Suprapubic skin (tissue), 4 donors: Measurements from ENCODE around the gene KLF7. TPM values are rescaled to one million over a fixed set of nuclear protein-coding genes. Genes with fewer than 3 reads are reported as not detected.

Source experiments
- DNase-seq, 2 donors: peaks; one replicate each; pipeline ENCODE4 v3.0.0-alpha.2; 2019; ENCODE audit warnings: low spot score in 2 of 2
- H3K27ac ChIP-seq: fragments of 200-600 bp; sonication (generic); one replicate; pipeline ENCODE4 v1.5.1; 2019
- H3K27me3 ChIP-seq: fragments of 200-600 bp; sonication (generic); one replicate; pipeline ENCODE4 v1.5.1; 2019
- H3K36me3 ChIP-seq: fragments of 200-600 bp; sonication (generic); one replicate; pipeline ENCODE4 v1.5.1; 2019
- H3K4me1 ChIP-seq: fragments of 200-600 bp; sonication (generic); one replicate; pipeline ENCODE4 v1.5.1; 2019
- H3K4me3 ChIP-seq: fragments of 200-600 bp; sonication (generic); one replicate; pipeline ENCODE4 v1.5.1; 2019; ENCODE audit warnings: mild to moderate bottlenecking
- H3K9me3 ChIP-seq: fragments of 200-600 bp; sonication (generic); one replicate; pipeline ENCODE4 v1.5.1; 2019
- EP300 ChIP-seq: sonication (generic); formaldehyde crosslinking; IDR thresholded peaks from one replicate; pipeline ENCODE4 v1.6.1; 2017; ENCODE audit warnings: antibody characterized with exemption
- POLR2A ChIP-seq, 2 donors: fragments of 450-650 bp; IDR thresholded peaks; one replicate each; pipeline ENCODE4 v1.6.1; 2017; ENCODE audit warnings: antibody characterized with exemption in 2 of 2, mild to moderate bottlenecking in 2 of 2, moderate library complexity in 2 of 2
- POLR2AphosphoS5 ChIP-seq, 3 donors: sonication (generic); formaldehyde crosslinking; IDR thresholded peaks; one replicate each; pipeline ENCODE4 v1.6.1; 2017; ENCODE audit warnings: antibody characterized with exemption in 3 of 3
- WGBS: methylation state at CpG from one replicate; pipeline ENCODE4 v1.1.5; 2018; 5-methylcytosine and 5-hydroxymethylcytosine counted together
- total RNA-seq, 4 donors: library from RNA; depleted of rRNA; stranded (reverse); fragments of >200 nt; gene quantifications; one replicate each; pipeline ENCODE4 v1.1.0, GENCODE V29; 2016
- TF ChIP-seq, protein P1 (sequence below), 2 donors: fragments of 200-600 bp in 1 of 2; fragments of 450-650 bp in 1 of 2; sonication (generic) in 1 of 2; IDR thresholded peaks; one replicate each; pipeline ENCODE4 v1.5.1; 2016 to 2019; ENCODE audit warnings: antibody characterized with exemption in 2 of 2, mild to moderate bottlenecking in 1 of 2, moderate library complexity in 1 of 2

The KLF7 gene
- total RNA-seq, 4 donors from 2014 or later: 10.0 to 17.4 (median 10.7) TPM

DNA sequence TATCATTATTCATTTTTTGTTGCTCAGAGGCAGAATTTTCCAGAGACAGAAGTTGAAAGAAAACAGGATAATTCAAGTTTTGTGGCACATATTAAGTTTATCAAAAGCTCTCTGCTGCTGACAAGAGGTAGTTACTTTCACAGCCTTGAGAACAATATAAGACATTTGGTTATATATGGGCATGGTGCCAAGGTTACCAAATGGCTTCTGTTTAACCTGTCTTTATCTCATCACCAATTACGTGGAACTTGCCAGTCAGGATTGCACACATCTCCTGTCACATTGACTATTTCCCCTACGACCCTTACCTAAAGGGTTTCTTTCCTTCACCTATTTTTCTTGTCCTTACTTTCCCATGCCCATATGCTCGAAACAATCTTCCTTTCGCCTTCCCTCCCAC lies 35.9 kb downstream of the KLF7 start:
- peaks cover 23% of the 10 kb centered on the region for H3K4me1 ChIP-seq
- no peak overlapping the region for H3K27ac ChIP-seq
- no peaks in the 10 kb centered on the region for H3K36me3 ChIP-seq
- no peak overlapping the region for H3K4me3 ChIP-seq
- TF ChIP-seq POLR2AphosphoS5 (IDR thresholded peaks at IDR 0.05) (no peak), EP300 (no peak), POLR2A (IDR thresholded peaks at IDR 0.05) (no peak)
- TF ChIP-seq, protein P1, sequence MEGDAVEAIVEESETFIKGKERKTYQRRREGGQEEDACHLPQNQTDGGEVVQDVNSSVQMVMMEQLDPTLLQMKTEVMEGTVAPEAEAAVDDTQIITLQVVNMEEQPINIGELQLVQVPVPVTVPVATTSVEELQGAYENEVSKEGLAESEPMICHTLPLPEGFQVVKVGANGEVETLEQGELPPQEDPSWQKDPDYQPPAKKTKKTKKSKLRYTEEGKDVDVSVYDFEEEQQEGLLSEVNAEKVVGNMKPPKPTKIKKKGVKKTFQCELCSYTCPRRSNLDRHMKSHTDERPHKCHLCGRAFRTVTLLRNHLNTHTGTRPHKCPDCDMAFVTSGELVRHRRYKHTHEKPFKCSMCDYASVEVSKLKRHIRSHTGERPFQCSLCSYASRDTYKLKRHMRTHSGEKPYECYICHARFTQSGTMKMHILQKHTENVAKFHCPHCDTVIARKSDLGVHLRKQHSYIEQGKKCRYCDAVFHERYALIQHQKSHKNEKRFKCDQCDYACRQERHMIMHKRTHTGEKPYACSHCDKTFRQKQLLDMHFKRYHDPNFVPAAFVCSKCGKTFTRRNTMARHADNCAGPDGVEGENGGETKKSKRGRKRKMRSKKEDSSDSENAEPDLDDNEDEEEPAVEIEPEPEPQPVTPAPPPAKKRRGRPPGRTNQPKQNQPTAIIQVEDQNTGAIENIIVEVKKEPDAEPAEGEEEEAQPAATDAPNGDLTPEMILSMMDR (IDR thresholded peaks at IDR 0.05): no peak
- 81% methylated on average over 4 of the region's 4 CpGs for WGBS
- H3K27me3 ChIP-seq: no peaks in the 10 kb centered on the region
- no peaks in the 10 kb centered on the region for H3K9me3 ChIP-seq
- no peak for DNase-seq

DNA sequence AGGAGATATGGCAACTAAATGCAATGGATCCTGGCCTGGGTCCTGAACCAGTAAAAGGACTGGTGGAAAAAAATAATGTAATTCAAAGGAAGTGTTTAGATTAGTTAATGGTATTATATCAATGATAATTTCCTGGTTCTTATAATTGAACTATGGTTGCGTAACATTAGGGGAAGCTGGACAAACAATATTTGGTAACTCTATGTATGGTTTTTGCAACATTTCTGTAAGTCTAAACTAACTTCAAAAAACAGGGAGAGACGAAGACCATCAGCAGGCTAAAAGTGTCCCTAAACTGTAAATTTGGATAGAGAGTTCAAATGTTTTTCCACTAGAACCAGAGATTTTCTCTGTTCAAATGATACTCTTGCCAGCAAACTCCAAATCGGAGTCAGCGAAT lies 36.9 kb downstream of the KLF7 start:
- peaks cover 5% of the 10 kb centered on the region for H3K36me3 ChIP-seq
- no peak for DNase-seq
- H3K27me3 ChIP-seq: no peaks in the 10 kb centered on the region
- 94% methylated on average over 4 of the region's 4 CpGs for WGBS
- H3K4me1 ChIP-seq: peaks cover 17% of the 10 kb centered on the region
- no peak overlapping the region for H3K27ac ChIP-seq
- no peaks in the 10 kb centered on the region for H3K9me3 ChIP-seq
- TF ChIP-seq, protein P1 (IDR thresholded peaks at IDR 0.05): no peak
- no peak for TF ChIP-seq POLR2AphosphoS5 (IDR thresholded peaks at IDR 0.05)
- TF ChIP-seq EP300: no peak
- TF ChIP-seq POLR2A (IDR thresholded peaks at IDR 0.05): no peak
- no peak overlapping the region for H3K4me3 ChIP-seq

DNA sequence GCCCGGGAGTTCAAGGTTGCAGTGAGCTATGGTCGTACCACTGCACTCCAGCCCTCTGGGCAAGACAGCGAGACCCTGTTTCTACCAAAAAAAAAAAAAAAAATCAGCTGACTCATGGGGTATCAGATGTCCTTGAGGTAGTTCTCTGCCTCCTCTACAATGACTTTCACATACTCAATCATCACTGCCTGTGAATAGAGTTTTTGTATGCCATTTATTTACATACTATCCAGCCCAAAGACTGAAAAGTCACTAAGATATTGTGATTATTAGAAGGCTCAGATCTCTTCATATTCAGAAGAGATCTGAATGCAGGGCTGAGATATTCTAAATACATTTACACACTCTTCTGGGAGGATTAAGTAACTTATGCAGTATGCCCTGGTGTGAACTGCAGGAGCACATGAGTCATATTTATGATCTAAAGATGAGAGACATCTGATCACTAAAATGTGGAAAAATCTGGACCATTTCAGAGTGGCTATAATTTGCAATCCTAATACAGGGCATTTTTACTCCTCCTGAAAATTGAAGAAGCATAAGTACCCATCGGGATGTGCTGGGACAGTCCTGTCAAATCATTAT lies 38.9 kb downstream of the KLF7 start:
- DNase-seq: no peak
- TF ChIP-seq POLR2A (IDR thresholded peaks at IDR 0.05) (no peak), POLR2AphosphoS5 (IDR thresholded peaks at IDR 0.05) (no peak), EP300 (no peak)
- TF ChIP-seq, protein P1 (IDR thresholded peaks at IDR 0.05): no peak
- Histone ChIP-seq H3K27me3 (no peaks in the 10 kb centered on the region), H3K9me3 (no peaks in the 10 kb centered on the region), H3K36me3 (peaks cover 14% of the 10 kb centered on the region), H3K4me1 (peaks cover 15% of the 10 kb centered on the region), H3K27ac (no peak overlapping the region), H3K4me3 (no peak overlapping the region)
- WGBS: 74% methylated on average over 4 of the region's 4 CpGs

DNA sequence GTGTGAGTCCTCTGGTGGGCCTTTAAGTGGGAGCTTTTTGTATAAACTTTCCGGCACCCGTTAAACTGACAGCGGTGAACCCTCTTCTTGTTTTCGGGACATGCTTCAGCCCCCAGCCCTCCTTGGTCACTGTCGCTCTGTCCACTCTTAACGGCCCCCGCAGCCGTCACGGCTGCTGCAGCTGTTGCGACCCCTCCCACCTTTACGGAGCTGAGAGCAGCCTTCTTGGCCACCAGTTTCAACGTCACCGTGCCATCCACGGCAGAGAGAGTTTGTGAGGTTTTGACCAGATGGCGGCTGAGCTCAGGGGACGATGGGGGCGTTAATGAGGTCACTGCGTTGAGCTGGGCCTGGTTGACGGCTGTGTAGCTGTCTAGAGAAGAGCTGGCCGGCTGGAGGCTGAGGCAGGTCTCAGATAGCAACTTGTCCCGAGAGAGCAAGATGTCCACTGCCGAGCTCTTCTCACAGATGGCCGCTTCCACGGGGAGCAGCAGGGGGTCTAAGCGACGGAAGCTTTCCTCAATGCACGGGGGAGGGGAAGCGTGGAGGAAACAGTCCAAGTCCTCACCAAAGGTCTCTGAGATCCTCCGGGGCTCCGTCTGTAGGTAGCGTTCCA lies 41.9 kb downstream of the KLF7 start:
- H3K27me3 ChIP-seq: no peaks in the 10 kb centered on the region

DNA sequence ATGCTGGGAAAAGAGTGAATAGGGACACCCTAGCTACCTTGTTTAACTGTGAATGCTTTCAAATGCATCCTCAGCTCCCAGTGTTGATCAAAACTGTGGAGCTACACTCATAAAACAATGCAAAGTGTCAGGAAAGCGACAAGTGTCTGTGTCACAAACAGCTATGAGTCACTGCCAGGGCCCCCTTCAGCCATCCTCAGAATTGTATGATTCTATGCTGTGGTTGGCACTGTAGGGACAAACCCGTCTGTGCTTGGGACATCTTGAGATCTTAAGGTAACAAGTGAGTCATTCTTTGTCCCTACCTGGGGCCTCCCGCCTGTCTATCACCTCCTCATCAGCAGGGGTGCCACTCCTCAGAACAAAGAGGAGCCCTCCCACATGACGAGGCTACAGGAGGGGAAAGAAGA lies 42.4 kb downstream of the KLF7 start:
- 78% methylated on average over 4 of the region's 4 CpGs for WGBS
- H3K27ac ChIP-seq: no peak overlapping the region
- peaks cover 25% of the 10 kb centered on the region for H3K4me1 ChIP-seq

More for the DNA sequence above, 41.9 kb downstream of the KLF7 start:
- Histone ChIP-seq H3K4me1 (peaks cover 25% of the 10 kb centered on the region), H3K36me3 (peaks cover 14% of the 10 kb centered on the region), H3K4me3 (no peak overlapping the region), H3K9me3 (no peaks in the 10 kb centered on the region), H3K27ac (no peak overlapping the region)
- no peak for DNase-seq
- TF ChIP-seq EP300 (no peak), POLR2A (IDR thresholded peaks at IDR 0.05) (no peak)
- 92% methylated on average over 31 of the region's 31 CpGs for WGBS

More for the DNA sequence above, 42.4 kb downstream of the KLF7 start:
- no peaks in the 10 kb centered on the region for H3K9me3 ChIP-seq
- H3K36me3 ChIP-seq: peaks cover 14% of the 10 kb centered on the region
- no peaks in the 10 kb centered on the region for H3K27me3 ChIP-seq
- H3K4me3 ChIP-seq: no peak overlapping the region
- TF ChIP-seq POLR2A (IDR thresholded peaks at IDR 0.05) (no peak), EP300 (no peak), POLR2AphosphoS5 (IDR thresholded peaks at IDR 0.05) (no peak)
- TF ChIP-seq, protein P1 (IDR thresholded peaks at IDR 0.05): no peak
- no peak for DNase-seq
